ENCODE data around the gene CLDN9. TPM values are rescaled to one million over a fixed set of nuclear protein-coding genes. Genes with fewer than 3 reads are reported as not detected.

The CLDN9 gene
- total RNA-seq, 1 experiment from 2014 or later: 1.3 TPM

GRCh38 chr16:2967721-2968161 is 45.0 kb upstream of the CLDN9 start:
- H2BK20ac ChIP-seq (ENCODE audit: low read depth, low read length, poor library complexity, severe bottlenecking): no peak overlapping the region
- H3K18ac ChIP-seq (ENCODE audit: insufficient read length, low read depth, low read length): no peak overlapping the region
- Mint-ChIP-seq H3K27me3 (ENCODE audit: low read depth) (peaks cover 25% of the 10 kb centered on the region), H3K4me1 (peaks cover 22 to 28% of the 10 kb centered on the region in 2 experiments), H3K36me3 (ENCODE audit: insufficient read depth in 1 of 3, low read depth in 3 of 3) (peaks cover 4 to 17% (median 15%) of the 10 kb centered on the region in 3 experiments; a peak in 6 of 7 replicates), H3K4me3 (peak overlapping the region; percentile 64 to 77; a peak in 4 of 5 replicates), H3K9me3 (no peaks in the 10 kb centered on the region), H3K27ac (no peak overlapping the region; a peak in 1 of 7 replicates)
- no peak overlapping the region for H2BK15ac ChIP-seq (ENCODE audit: low read depth, low read length)
- peaks cover 18% of the 10 kb centered on the region for H3K23me2 ChIP-seq (ENCODE audit: insufficient read length, low read depth, low read length, poor library complexity, severe bottlenecking)
- H3K27ac ChIP-seq (ENCODE audit: insufficient read length, low read depth, low read length): no peak overlapping the region
- H3K56ac ChIP-seq (ENCODE audit: insufficient read length, low read depth, low read length): no peak overlapping the region
- H3T11ph ChIP-seq (ENCODE audit: low read length): no peak overlapping the region
- no peak overlapping the region for H3K14ac ChIP-seq (ENCODE audit: insufficient read depth, low read length)
- H3K23ac ChIP-seq (ENCODE audit: insufficient read length, low read depth, low read length): no peak overlapping the region
- no peak overlapping the region for H3K9ac ChIP-seq (ENCODE audit: extremely low read depth, insufficient read length, low read length)
- H2BK5ac ChIP-seq (ENCODE audit: insufficient read length, low read length): no peak overlapping the region
- H2BK12ac ChIP-seq (ENCODE audit: insufficient read length, low read depth, low read length): no peak overlapping the region
- H4K5ac ChIP-seq (ENCODE audit: insufficient read length, low read depth, low read length): no peak overlapping the region
- no peaks in the 10 kb centered on the region for H3K79me2 ChIP-seq (ENCODE audit: insufficient read depth, low read length)
- H2AK5ac ChIP-seq (ENCODE audit: insufficient read length, low read length): no peak overlapping the region
- H4K8ac ChIP-seq (replicated peaks; ENCODE audit: insufficient read length, low read depth, low read length): no peak overlapping the region
- no peaks in the 10 kb centered on the region for H3K9me3 ChIP-seq (ENCODE audit: control insufficient read depth, low read depth, low read length)
- no peak overlapping the region for H3K4ac ChIP-seq (ENCODE audit: low read depth, low read length)
- no peaks in the 10 kb centered on the region for H3K79me1 ChIP-seq (ENCODE audit: insufficient read depth, low read depth, low read length, poor library complexity, severe bottlenecking)
- H3K4me1 ChIP-seq (ENCODE audit: insufficient read depth, low read length): no peaks in the 10 kb centered on the region; the same call in 1 of the 2 replicates
- no peak overlapping the region for H3K4me2 ChIP-seq (ENCODE audit: insufficient read depth, insufficient read length, low read length)
- DNase-seq: no peak
- WGBS (ENCODE audit: extremely low coverage, insufficient read length, low lambda C conversion rate): no CpG with 5 or more reads among the region's 33 CpGs
- no peak overlapping the region for H4K91ac ChIP-seq (ENCODE audit: insufficient read length, low read depth, low read length)
- H2BK120ac ChIP-seq (ENCODE audit: low read depth, low read length, poor library complexity, severe bottlenecking): no peak overlapping the region
- no peaks in the 10 kb centered on the region for H3K27me3 ChIP-seq (ENCODE audit: insufficient read depth, low read length)
- TF ChIP-seq CTCF (conservative IDR thresholded peaks at IDR 0.05): no peak
- H2AFZ ChIP-seq (ENCODE audit: low read length): no peak overlapping the region
- H4K20me1 ChIP-seq (ENCODE audit: control insufficient read depth, insufficient read depth, insufficient read length): peaks cover 3% of the 10 kb centered on the region
